ENCODE data around the gene CSRP2. TPM values are rescaled to one million over a fixed set of nuclear protein-coding genes. Genes with fewer than 3 reads are reported as not detected.

The CSRP2 gene
- total RNA-seq, 1 donor from 2014 or later: 22.8 TPM

DNA sequence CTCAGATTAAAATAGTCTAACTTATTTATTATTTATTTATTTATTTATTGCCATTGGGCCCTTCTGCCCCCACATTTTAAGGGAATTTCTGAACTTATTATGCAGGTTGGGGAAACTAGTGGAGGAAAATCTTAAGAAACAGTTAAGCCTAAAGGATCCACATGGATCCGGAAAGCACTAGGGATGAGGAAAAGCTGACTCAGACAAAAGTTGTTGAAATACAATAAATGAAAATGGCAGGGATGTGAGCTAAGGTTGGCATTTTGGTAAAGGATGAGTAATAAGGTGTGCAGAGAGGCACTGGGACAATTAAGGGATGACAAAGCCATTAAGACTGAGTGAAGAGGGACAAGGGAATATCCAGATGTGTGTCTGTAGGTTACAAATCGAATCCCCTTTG is 20.7 kb upstream of the CSRP2 start:
- intact Hi-C loops (cut with micrococcal nuclease): no loop called here
- H3K27me3 ChIP-seq (ENCODE audit: low read depth): no peaks in the 10 kb centered on the region
- H3K9me3 ChIP-seq (replicated peaks): peaks cover 9% of the 10 kb centered on the region
- H3K27ac ChIP-seq (replicated peaks): no peak overlapping the region
- H3K4me3 ChIP-seq: no peak overlapping the region
- no peaks in the 10 kb centered on the region for H3K36me3 ChIP-seq
- peaks cover 15% of the 10 kb centered on the region for H3K4me1 ChIP-seq
- no peak for DNase-seq
- TF ChIP-seq, protein P1, sequence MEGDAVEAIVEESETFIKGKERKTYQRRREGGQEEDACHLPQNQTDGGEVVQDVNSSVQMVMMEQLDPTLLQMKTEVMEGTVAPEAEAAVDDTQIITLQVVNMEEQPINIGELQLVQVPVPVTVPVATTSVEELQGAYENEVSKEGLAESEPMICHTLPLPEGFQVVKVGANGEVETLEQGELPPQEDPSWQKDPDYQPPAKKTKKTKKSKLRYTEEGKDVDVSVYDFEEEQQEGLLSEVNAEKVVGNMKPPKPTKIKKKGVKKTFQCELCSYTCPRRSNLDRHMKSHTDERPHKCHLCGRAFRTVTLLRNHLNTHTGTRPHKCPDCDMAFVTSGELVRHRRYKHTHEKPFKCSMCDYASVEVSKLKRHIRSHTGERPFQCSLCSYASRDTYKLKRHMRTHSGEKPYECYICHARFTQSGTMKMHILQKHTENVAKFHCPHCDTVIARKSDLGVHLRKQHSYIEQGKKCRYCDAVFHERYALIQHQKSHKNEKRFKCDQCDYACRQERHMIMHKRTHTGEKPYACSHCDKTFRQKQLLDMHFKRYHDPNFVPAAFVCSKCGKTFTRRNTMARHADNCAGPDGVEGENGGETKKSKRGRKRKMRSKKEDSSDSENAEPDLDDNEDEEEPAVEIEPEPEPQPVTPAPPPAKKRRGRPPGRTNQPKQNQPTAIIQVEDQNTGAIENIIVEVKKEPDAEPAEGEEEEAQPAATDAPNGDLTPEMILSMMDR (IDR thresholded peaks at IDR 0.05; ENCODE audit: borderline replicate concordance): no peak

DNA sequence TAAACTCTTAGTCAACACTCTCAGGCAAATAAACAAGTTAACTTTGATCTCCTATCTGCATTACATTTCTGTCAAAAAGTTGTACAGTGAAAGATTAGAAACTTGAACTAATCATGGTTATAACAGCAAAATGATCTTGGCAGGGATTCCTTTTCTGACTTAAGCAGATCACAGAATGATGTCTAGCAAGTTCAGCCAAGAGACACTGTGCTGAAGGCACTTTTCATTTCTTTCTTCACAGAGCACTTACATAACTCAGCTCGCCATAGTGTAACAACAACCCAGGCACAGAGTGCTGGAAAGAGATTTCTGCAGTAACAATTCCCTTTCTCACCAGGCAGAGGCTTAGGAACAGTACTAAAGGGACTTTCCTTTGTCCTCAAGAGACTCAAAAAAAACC is 19.6 kb upstream of the CSRP2 start:
- H3K27ac ChIP-seq (replicated peaks): no peak overlapping the region
- intact Hi-C loops (cut with micrococcal nuclease): no loop called here
- no peaks in the 10 kb centered on the region for H3K36me3 ChIP-seq
- TF ChIP-seq, protein P1 (IDR thresholded peaks at IDR 0.05; ENCODE audit: borderline replicate concordance): no peak
- peaks cover 15% of the 10 kb centered on the region for H3K4me1 ChIP-seq
- H3K9me3 ChIP-seq (replicated peaks): peaks cover 19% of the 10 kb centered on the region
- H3K27me3 ChIP-seq (ENCODE audit: low read depth): no peaks in the 10 kb centered on the region
- H3K4me3 ChIP-seq: no peak overlapping the region
- no peak for DNase-seq

DNA sequence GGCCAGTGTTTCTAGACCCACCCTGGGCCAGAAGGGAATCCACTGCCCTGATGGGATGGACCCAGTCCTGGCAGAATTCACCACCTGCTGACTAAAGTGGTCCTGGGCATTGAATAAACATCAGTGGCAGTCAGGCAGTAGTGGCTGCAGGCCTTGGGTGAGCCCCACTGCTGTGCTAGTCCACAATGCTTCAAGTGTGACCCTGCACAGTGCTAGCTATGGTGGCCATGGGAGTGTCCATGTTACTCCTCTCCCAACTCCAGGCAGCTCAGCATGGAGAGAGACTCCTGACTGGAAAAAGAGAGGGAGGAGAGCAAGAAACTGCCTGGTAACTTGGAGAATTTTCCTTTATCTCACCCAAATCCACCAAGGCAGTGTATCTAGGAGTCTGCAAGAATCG is 17.5 kb upstream of the CSRP2 start:
- DNase-seq: no peak
- intact Hi-C loops (cut with micrococcal nuclease): no loop called here
- TF ChIP-seq, protein P1 (IDR thresholded peaks at IDR 0.05; ENCODE audit: borderline replicate concordance): no peak
- no peak overlapping the region for H3K4me3 ChIP-seq
- peaks cover 12% of the 10 kb centered on the region for H3K4me1 ChIP-seq
- peaks cover 19% of the 10 kb centered on the region for H3K9me3 ChIP-seq (replicated peaks)
- no peaks in the 10 kb centered on the region for H3K36me3 ChIP-seq
- H3K27me3 ChIP-seq (ENCODE audit: low read depth): no peaks in the 10 kb centered on the region
- no peak overlapping the region for H3K27ac ChIP-seq (replicated peaks)

DNA sequence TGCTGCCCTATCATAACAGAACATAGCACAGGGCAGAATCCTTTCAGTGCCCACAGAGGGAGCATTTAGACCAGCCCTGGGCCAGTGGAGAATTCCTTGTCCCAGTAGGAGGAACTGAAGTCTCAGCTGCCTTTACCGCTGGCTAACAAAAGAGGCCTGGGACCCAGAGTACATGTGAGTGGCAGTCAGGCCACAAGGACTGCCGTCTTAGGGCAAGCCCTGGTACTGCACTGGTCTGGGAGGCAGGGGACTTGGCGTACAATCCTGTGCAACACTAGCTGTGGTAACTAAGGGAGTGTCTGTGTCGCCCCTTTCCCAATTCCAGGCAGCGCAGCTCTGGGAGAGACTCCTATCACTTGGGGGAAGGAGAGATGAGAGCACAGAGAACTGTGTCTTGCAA is 17.0 kb upstream of the CSRP2 start:
- no peak overlapping the region for H3K27ac ChIP-seq (replicated peaks)
- no peaks in the 10 kb centered on the region for H3K27me3 ChIP-seq (ENCODE audit: low read depth)
- peaks cover 19% of the 10 kb centered on the region for H3K9me3 ChIP-seq (replicated peaks)
- H3K4me3 ChIP-seq: no peak overlapping the region
- peaks cover 10% of the 10 kb centered on the region for H3K4me1 ChIP-seq
- no peak for DNase-seq
- intact Hi-C loops (cut with micrococcal nuclease): no loop called here
- no peaks in the 10 kb centered on the region for H3K36me3 ChIP-seq
- TF ChIP-seq, protein P1 (IDR thresholded peaks at IDR 0.05; ENCODE audit: borderline replicate concordance): no peak

DNA sequence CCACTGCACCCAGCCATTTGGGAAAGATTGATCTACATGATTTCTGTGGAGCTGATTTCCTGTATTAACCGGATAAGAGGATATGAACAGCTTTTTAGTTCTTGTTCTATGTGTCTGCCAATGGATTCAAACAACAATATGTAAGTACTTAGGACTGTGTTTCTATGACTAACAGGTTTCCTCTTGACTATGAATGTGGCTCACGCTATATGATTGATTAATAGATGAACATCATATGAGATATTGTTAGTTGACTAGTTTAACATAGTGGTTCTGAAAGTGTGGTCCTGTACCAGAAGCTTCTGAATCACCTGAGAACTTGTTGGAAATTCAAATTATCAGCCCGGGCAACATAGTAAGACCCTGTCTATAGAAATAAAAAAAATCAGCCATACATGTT is 12.8 kb upstream of the CSRP2 start:
- intact Hi-C loops (cut with micrococcal nuclease): no loop called here
- Histone ChIP-seq H3K27me3 (ENCODE audit: low read depth) (no peaks in the 10 kb centered on the region), H3K36me3 (no peaks in the 10 kb centered on the region), H3K4me3 (no peak overlapping the region), H3K4me1 (no peaks in the 10 kb centered on the region), H3K27ac (replicated peaks) (no peak overlapping the region), H3K9me3 (replicated peaks) (peaks cover 14% of the 10 kb centered on the region)
- TF ChIP-seq, protein P1 (IDR thresholded peaks at IDR 0.05; ENCODE audit: borderline replicate concordance): no peak
- no peak for DNase-seq

Data from left ventricle myocardium inferior (tissue), 1 donor.